Left kidney (tissue), 2 donors: ENCODE results near the gene LIN37. TPM values are rescaled to one million over a fixed set of nuclear protein-coding genes. Genes with fewer than 3 reads are reported as not detected.

Source experiments
- DNase-seq: peaks from one replicate; pipeline ENCODE4 v3.0.0-alpha.2; 2013
- polyA plus RNA-seq: library from polyadenylated mRNA; unstranded; fragments of 120-200 nt; gene quantifications from one replicate; pipeline ENCODE4 v1.2.1, GENCODE V29; 2013; ENCODE audit not compliant: insufficient read length

The LIN37 gene
- polyA plus RNA-seq, 1 donor: 8.8 TPM

DNA sequence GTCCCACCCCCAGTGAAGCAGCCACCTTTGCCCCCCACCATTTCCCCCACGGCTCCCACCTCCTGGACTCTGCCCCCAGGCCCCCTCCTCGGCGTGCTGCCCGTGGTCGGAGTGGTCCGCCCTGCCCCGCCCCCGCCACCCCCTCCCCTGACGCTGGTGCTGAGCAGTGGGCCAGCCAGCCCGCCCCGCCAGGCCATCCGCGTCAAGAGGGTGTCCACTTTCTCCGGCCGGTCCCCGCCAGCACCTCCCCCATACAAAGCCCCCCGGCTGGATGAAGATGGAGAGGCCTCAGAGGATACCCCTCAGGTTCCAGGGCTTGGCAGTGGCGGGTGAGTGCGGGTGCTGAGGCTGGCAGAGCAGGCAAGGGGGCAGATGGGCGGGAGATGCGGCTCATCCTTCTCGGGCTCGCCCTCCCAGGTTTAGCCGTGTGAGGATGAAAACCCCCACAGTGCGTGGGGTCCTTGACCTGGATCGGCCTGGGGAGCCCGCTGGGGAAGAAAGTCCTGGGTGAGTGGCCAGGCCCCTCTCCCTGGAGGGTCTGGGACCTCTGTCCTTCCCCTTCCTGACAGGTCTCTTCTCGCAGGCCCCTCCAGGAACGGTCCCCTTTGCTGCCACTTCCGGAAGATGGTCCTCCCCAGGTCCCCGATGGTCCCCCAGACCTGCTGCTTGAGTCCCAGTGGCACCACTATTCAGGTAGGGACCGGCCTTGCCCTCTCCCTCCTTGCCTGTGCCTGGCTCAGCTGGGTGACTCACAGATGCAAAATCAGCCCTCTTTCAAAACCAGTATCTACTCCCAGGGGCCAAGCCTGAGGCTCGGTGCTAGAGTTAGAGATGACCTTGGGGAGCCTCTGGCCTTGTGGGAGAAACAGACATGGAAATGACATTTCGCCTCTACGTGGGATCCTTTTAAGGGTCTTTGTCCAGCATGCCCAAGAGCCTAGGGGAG is 14.9 kb upstream of the LIN37 start:
- no peak for DNase-seq

- DNase-seq: no peak
Measured at GRCh38 chr19:35734273-35734672, 14.1 kb upstream of the LIN37 start.

- DNase-seq: no peak
Measured at GRCh38 chr19:35734889-35735288, 13.5 kb upstream of the LIN37 start.

DNA sequence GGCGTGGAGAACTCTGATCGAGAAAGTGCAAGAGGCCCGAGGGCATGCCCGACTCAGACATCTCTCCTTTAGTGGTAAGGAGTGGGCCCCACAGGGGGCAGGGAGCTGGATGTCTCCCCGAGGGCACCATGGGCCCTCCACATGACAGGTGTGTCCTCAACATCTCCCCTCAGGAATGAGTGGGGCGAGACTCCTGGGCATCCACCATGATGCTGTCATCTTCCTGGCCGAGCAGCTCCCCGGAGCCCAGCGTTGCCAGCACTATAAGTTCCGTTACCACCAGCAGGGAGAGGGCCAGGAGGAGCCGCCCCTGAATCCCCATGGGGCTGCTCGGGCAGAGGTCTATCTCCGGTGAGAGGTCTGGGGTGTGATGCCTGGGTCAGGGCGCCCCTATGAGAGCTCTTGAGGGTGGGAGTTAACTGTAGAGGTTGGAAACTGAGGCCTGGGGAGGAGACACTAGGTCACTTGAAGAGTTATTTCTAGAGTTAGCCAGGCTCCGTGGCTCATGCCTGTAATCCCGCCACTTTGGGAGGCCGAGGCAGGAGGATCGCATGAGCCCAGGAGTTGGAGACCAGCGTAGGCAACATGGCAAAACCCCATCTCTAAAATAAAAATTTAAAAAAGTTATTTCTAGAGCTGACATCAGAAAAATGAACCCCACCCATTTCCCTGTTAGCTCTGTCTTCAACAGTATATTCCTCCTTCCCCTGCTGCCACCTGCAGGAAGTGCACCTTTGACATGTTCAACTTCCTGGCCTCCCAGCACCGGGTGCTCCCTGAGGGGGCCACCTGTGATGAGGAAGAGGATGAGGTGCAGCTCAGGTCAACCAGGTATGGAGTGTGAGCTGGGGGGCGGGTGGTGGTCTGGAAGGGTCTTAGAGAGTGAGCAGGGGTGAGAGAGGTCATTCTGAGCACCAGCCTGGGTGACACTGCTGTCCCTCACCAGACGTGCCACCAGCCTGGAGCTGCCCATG is 11.2 kb upstream of the LIN37 start:
- DNase-seq: no peak

GRCh38 chr19:35738021-35738886 is 10.1 kb upstream of the LIN37 start:
- no peak for DNase-seq

DNA sequence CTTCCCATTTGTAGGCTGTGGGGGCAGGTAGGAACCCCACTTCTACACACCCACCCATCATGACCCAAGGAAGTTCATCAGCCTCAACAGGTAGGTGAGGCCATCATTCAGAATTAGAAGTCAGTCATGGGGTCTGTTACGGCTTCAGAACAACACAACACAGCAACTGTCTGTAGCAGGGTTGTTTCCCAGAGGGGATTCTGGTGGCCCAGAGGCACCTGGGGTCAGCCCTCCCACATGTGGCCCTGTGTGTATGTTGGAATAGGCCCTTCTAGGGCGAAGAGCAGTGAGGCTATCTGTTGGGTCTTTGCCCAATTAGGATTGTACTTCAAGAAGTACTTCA is 9.5 kb upstream of the LIN37 start:
- DNase-seq: no peak

DNA sequence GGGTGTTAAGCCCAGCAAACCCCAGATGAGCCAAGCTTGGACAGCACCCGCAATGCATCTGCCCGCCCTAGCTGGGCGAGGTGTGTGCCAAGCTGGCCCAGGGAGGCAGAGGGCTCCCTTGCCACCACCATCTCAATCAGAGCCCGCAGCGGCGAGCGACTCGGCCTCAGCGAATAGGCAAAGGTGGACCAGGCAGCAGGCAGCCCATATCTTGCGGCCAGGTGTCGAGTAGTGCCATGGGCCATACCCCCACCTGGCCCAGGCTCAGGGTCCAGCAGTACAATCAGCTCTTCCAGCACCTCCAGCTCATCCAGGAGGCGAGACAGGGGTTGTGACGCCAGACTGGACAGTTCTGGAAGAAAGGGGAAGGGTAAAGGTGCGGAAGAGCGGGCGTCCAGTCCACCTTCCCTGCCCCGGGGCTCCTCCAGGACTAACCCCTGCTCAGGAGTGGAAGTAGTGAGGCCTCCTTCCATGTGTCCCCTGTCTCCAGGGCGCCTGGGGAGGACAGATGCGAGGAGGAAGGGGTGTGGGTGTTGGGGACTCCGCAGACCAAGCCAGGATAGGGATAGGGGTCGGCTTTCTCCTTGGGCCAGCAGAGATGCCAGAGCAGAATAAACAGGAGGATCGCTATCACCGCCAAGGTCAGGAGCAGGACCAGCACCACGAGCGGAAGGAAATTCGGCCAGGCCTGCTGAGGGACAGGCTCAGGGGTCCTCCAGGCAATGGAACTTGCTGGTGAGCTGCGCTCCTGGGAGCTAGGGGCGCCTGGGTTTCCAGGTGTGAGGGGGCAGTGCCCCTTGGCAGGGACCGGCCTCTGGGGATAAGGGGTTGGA is 8.9 kb upstream of the LIN37 start:
- no peak for DNase-seq

DNA sequence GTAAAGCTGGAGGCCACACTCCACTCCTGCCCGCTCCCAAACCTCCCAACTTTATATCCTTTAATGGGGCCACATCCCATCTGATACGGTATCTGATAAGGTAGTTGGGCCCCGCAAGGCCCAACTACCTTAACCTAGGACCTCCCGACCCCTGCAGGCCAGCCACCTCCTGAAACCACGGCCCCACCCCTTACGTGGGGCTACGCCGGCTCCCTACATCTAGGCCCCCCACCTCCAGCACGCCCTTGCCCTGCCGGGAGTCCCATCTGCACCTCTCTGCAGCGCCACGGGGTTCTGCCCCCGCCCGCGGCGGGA is 8.3 kb upstream of the LIN37 start:
- DNase-seq: no peak

GRCh38 chr19:35740423-35741202 is 7.8 kb upstream of the LIN37 start:
- DNase-seq: peak; percentile 97

GRCh38 chr19:35741203-35741515 is 7.2 kb upstream of the LIN37 start:
- no peak for DNase-seq

- no peak for DNase-seq
Measured at GRCh38 chr19:35742121-35742724, 6.2 kb upstream of the LIN37 start, which contains the start of gene IGFLR1. IGFLR1 (minus strand) TSS chr19:35742452; CDS start chr19:35741180, 1,272 bp downstream.

- no peak for DNase-seq
Measured at GRCh38 chr19:35743640-35744429, 4.5 kb upstream of the LIN37 start.

DNA sequence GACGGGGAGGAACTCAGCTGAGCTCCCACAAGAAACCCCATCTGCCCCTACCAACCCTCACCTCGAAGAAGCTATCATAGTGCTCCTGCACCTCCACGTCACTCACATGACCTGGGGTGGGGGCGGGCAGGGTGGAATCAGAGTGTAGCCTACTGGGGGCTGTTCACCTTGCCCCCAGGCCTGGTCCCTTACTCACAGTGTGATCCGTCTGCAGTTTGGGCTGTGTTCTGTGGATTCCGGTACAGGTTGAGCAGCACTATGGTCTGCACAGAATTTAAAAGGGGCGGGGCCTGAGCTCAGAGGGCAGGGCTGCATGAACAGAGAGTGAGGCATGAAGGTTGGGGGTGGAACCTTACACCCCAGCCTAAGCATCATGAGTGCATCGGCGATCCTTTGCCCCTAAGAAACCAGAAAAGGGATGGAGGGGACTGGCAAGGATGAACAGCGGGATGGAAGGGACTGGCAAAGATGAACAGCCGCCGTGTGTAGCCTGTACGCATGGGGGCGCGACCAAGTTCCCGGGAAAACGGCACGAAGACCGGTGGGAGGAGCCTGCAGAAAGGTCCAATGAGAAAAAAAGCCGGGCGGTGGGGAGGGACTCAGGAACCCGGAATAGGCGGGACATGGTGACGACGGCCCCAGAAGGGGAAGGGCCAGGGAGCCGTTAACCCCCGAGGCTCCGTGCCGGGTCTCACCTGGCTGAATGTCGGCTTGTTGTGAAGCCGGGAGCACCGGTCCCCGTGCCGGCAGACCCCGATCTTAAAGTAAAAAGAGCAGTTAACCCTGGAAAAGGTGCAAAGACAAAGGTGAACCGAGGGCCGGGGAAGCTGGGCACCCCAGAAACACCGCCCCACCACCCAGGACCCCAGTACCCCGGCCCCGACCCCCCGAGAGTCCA is 3.7 kb upstream of the LIN37 start:
- peak; percentile 96 for DNase-seq

DNA sequence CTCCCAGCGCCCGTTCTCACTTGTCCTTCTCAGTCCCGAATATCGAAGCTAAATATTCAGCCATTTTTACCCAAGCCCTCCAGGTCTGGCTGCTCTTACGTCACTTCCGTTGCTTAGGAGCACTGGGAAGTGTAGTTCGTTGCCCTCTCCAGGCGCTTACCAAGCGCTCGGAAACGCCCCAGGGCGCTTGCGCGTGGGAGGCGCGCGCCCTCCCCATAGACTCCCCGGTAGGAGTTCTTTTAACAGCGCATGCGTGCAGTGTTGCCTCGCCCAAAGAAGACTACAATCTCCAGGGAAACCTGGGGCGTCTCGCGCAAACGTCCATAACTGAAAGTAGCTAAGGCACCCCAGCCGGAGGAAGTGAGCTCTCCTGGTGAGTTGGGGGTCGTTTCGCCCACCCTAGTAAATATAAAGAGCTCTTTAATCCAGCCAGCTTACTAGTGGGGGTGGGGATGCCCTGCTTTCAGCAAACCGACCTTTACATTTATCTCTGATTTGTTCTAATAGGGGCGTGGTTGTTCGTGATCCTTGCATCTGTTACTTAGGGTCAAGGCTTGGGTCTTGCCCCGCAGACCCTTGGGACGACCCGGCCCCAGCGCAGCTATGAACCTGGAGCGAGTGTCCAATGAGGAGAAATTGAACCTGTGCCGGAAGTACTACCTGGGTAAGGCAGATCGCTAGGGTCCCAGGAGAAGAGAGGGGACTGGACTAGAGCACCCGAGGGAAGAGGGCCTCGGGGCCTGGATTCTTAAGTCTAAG is 2.9 kb upstream of the LIN37 start, which contains the start of the genes PSENEN and U2AF1L4:
Gene PSENEN (plus strand): TSS at position 324 of the 759 bp plus-strand sequence. CDS start 280 bp downstream, at position 604.
Gene U2AF1L4 (minus strand): TSS at position 91 of the 759 bp plus-strand sequence. CDS start 27 bp downstream, at position 64.
- peak; percentile 99 for DNase-seq

GRCh38 chr19:35746087-35746462 is 2.3 kb upstream of the LIN37 start:
- no peak for DNase-seq

DNA sequence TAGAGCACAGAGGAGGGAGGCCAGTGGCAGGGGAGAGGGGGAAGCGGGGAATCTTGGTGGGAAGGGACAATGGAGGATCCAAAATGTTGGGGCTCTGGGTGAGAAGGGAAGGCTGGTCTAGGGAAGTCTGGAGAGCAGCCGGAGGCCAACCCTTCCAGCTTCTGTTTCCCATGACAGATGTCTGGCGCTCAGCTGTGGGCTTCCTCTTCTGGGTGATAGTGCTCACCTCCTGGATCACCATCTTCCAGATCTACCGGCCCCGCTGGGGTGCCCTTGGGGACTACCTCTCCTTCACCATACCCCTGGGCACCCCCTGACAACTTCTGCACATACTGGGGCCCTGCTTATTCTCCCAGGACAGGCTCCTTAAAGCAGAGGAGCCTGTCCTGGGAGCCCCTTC is 1.8 kb upstream of the LIN37 start:
- DNase-seq: no peak

GRCh38 chr19:35750167-35750566 is 1.8 kb downstream of the LIN37 start:
- no peak for DNase-seq
